D341Med (cell line): ENCODE results near the gene NPHP4.

ENCODE experiments used
- DNase-seq: peaks from one replicate; pipeline ENCODE4 v3.0.0; 2012; ENCODE audit warnings: low spot score

Gene NPHP4

GRCh38 chr1:5989731-5990271 is 2.4 kb downstream of the NPHP4 start:
- no peak for DNase-seq

DNA sequence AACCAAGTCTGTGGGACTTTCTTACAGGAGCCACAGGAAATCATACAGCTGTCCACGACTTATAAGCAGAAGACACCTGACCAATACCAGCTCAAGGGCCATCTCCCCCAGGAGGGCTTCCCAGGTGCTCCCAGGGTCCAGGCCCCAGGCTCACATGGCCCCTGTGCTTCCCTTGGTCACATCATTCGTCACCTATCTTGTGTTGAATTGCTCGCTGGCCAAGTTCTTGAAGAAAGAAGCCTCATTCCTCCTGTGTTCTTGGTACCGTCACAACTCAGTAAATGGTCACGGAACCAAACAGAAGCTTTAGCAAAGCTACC is 3.0 kb downstream of the NPHP4 start:
- no peak for DNase-seq

DNA sequence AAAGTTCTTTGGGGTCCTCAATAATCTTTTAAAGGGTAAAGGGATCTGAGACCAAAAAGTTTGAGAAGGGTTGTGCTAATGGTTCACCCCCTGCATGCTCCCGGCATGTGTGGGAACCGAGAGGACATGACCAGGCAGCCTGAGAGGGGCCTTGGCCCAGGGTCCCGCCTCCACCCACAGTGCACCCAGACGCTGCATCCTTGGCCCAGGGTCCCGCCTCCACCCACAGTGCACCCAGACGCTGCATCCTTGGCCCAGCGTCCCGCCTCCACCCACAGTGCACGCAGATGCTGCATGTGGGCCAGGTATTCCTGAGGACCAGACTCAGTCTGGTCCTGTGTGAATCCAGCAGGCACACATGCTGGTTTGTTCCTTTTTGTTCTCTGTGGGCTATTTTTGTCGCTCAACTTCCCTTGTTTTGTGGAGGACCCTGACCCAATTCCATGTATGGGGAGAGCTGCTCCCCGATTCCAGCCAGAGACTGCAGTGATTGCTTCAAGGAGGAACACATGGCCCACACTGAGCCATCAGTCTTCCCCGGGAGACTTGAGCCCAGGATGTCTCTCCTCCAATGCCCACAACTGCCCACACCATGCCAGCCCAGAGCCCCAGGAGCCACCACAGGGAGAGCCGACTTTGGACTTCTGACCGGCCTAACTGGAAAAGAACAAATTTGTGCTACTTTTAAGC is 3.5 kb downstream of the NPHP4 start:
- DNase-seq, result no peak

DNA sequence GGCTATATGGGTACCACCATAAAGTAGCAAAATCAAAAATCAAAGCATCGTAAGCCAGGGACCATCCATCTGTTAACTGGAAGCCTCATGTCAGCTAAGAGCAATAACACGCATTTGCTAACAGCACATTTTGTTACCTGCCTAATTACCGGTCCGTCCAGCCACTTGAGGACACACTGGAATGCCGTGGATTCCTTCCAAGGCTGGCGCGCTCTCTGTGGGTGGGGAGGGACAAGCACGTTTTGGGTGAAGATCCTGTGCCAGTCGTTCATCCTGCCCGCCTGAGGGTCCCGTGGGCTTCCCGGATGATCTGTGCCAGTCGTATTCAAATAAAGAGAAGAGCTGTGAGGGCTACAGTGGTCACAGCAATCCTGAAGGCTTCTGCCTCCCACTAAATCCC is 6.2 kb downstream of the NPHP4 start:
- no peak for DNase-seq

DNA sequence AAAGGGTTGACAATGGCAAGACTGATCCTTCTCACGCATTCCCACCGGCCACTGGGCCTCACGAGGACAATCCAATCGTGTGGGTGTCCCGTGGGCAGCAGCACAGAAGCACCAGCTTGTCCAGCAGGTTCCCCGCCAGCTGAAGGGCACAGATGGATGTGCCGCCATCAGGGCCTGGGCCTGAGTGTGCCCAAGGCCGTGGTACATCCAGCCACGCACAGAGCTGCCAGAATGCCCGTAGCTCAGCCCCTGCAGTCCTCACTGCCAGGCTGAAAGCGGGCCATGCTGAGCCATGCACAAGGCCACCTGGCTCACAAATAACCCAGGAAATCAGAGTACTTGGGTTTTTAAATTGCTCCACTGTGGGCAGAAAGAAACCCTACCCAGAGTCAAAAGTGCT is 7.0 kb downstream of the NPHP4 start:
- no peak for DNase-seq

DNA sequence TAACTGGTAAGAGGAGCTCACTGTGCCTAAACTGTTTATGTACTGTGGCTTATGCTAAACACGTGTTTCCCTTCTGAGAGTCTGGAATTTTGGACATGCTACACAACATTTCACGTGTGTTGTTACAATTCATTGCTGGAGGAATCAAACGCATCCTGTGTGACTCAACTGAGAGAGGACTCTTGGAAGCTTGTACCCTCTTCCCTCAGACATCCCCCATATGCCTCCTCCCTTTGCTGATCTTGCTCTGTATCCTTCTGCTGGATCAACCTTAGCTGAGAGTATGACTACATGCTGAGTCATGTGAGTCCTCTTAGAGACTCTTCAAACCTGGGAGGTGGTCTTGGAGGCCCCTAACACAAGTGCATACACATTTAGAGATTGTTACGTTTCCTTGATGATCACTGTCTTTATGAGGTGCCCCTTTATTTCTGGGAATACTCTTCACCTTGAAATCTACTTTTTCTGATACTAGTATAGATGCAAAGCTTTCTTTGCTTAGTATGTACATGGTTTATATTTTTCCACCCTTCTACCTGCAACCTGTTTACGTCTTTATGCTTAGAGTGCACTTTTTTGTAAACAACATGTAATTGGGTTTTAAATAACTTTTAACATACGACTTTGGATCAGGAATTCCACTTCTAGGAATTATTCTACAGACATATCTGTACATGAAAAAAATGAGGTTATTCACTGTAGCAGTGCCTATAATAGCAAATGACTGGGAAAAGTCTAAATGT is 8.7 kb downstream of the NPHP4 start:
- DNase-seq, result no peak

GRCh38 chr1:5982868-5983267 is 9.4 kb downstream of the NPHP4 start:
- no peak for DNase-seq

DNA sequence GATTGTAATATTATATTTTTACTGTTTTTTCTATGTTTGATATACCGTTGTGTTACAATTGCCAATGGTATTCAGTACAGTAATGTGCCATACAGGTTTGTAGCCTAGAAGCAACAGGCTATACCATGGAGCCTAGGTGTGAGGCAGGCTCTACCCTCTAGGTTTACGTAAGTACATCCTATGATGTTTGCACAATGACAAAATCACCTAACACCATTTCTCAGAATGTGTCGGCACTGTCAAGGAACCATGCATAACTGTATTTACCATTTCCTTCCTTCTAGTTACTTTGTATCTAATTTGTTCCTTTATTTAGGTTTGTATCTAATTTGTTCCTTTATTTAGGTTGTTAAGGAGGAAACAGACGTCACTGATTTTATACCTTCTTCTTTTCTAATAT is 9.9 kb downstream of the NPHP4 start:
- DNase-seq, result no peak

GRCh38 chr1:5981009-5981380 is 11.2 kb downstream of the NPHP4 start:
- DNase-seq, result no peak

DNA sequence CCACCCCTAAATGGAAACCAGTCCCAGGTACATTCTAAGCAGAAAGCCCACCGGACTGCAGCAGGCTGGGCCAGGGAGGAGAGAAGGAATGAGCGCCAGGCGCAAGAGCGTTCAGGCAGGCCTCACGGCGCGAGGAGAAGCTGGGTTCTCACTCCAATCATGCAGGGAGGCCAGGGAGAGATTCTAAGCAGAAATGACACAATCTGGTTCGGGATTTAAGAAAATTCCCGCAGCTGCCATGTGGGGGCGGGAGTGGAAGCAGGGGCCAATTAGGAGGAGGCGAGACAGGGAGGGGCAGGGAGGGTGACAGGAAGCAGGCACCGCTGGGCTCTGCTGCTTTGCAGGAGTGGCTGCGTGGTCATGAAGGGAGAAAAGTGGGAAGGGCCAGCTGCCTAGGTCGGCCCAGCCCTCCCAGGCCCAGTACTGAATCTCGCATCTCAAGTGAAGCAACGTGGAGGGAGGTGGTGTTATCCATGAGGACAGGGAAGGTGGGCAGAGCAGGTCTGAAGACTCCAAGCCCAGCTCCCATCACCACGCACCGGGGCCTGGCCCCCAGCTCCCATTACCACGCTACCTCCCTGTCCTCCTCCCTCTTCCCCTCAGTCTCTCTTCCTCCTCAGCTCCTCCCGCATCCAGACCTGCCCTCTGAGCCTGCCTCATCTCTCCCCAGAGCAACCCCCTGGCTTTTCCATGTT is 11.8 kb downstream of the NPHP4 start:
- peak; percentile 81 for DNase-seq

- DNase-seq, result no peak
Measured at GRCh38 chr1:5979536-5980313, 12.5 kb downstream of the NPHP4 start.

- DNase-seq, result no peak
Measured at GRCh38 chr1:5978452-5978851, 13.8 kb downstream of the NPHP4 start.

DNA sequence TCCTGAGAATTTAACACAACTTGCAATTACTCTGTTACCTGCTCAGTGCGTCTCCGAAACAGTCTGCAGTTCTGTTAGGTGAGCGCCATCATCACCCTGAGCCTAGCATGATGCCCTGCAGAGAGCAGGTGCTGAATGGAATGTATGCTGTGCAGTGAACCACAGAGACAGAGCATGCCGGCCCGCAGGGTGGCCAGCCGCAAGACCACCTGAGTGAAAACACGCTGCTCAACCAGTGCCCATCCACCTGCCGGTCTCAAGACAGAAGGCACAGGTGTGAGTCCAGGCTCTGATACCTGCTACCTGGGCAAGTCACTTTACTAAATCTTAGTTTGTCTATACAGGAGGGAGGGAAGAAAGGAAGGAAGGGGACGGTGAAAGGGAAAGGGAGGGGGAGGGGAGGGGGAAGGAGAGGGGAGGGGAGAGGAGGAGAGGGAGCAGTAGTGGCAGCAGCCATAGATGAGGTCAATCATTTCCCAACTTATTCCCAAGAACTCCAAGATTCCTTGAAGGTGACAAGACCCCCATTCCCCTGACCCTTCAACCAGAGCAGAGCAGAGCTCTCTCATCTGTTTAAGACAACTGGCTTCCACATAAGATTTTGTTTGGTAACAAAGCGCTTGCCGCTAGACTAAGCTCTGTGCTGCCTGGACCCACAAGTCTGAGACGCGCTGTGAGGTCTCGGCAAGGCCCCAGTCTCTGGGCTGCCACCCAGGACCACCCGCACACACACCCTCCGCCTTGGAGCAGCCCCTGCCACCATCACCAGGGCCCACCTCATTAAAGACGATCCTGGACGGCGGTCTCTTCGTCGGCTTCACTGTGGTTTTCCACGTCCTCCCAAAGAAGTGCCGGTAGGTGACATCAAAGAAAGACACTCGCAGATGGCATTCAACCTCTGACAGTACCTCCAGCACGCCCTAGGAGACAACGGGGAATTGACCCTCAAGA is 14.5 kb downstream of the NPHP4 start:
- DNase-seq, result no peak

- DNase-seq, result no peak
Measured at GRCh38 chr1:5976726-5977493, 15.3 kb downstream of the NPHP4 start.

DNA sequence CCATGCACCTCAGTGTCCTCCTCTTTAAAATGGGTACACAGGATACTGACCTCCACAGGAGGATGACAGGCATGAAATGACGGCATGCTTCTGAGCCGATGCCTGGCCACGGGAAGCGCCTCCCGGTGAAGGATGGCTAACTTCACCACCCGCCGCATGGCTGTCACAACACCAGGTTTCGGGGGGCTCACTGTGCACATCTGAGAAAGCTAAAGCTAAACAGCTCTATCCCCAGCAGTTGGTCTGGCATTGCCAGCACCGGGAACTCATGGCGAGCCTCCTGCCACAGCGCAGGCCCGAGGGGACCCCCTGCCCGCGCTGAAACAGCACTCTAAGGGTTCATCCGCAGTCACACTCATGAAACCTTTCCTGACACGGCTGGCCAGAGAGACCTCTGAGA is 16.0 kb downstream of the NPHP4 start:
- no peak for DNase-seq

DNA sequence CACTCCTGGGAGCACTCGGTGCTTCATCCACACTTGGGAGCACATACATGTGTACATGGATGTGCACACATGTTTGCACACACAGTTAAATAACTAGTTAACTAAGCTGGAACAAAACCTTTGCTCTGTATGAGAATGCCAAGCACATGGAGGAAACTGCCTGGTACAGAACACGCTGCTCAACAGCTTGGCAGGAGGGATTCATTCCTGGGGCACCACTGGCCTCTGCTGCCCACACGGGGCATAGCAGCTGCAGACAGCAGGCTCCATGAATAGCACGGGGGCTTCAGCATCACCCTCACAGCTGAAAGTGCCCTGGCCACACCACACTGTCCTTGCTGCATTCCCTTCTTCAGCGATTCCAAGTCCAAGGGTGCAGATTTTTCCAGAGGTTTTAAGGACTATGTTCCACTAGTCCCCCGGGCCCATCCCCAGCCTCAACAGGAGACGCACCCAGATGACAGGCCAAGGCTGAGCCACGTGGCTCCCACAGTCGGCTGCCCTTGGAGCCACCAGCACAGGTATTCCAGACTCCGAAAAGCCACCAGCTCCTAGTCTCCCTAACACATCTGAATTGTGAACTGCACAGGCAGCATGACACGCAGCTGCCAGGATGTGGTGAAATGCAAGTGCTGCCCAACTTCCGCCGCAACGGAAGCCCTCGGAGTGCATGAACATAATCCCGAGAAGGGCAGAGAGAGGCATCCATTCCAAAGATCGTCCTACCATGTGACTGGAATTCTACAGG is 16.9 kb downstream of the NPHP4 start:
- DNase-seq, result peak; percentile 81

DNA sequence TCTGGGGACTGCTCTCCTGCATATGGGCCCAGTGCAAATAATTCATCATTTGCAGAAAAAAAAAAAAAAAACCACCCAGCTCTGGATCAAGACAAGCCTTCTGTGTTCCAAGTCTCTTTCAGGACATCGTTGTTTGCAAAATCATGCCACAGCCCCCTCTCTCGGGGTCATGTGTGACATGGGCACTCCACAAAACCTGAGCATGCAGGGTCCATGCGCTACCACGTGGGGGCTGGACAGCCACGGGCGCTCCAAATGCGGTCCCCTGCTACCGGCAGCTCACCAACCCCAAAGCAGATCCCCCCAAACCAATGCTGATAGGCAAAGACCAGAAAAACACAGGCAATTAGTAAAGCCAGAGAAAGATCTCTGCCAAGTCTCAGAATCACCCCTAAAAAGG is 17.6 kb downstream of the NPHP4 start:
- DNase-seq, result no peak

GRCh38 chr1:5973771-5974170 is 18.5 kb downstream of the NPHP4 start:
- no peak for DNase-seq

DNA sequence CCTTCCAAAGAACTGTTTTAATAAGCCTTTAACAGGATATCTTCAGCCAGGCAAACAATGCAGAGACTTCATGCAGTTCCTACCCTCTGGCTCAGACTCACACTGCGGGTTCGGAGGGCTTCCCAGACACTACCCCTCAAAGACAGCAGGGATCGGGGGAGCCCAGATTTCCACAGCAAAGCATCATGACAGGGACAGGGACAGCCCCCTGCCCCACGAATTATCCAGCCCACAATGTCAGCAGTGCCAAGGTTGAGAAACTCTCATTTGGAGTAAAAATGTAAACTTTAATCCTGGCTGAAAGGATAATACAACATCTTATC is 20.1 kb downstream of the NPHP4 start:
- no peak for DNase-seq
